KBM-7 (cell line): ENCODE measurements around the gene REM1.
"Not testable (repeated sequence)": the region's sequence is repeated elsewhere in the genome, so short reads cannot be mapped to it uniquely, and the experiment has no call there.

Experiments used
- DNase-seq: peaks from one replicate; pipeline ENCODE4 v3.0.0-alpha.2; 2015
- in situ Hi-C: fragments of 300-500 bp; cut with MboI; formaldehyde crosslinking; loops from 2 replicates; pipeline ENCODE4 v1.14.3; 2020; ENCODE audit warnings: low sequenced_read_pairs, low pct_unique_long_range_greater_than_20kb, mixed read lengths

The REM1 gene

GRCh38 chr20:31474758-31475427, at the start of gene REM1, which contains the start of gene DEFB124:
Gene REM1, plus strand, starts transcription at chr20:31475288. Its CDS starts 1,158 bp downstream, at chr20:31476446.
Gene DEFB124, minus strand, starts transcription at chr20:31475127. Its CDS starts 2,114 bp downstream, at chr20:31473013.
- DNase-seq, result no peak
- in situ Hi-C loops, result no loop called here

- DNase-seq, result no peak
- in situ Hi-C loops, result no loop called here
Observed at GRCh38 chr20:31425797-31426196, 49.3 kb upstream of the REM1 start.

- in situ Hi-C loops, DNase-seq: not testable (repeated sequence)
Observed at GRCh38 chr20:31426891-31427551, 48.1 kb upstream of the REM1 start.

- in situ Hi-C loops, DNase-seq: not testable (repeated sequence)
Observed at GRCh38 chr20:31427576-31427975, 47.5 kb upstream of the REM1 start.

GRCh38 chr20:31430568-31431115, 44.4 kb upstream of the REM1 start:
- DNase-seq, result no peak

GRCh38 chr20:31440012-31440659, 35.0 kb upstream of the REM1 start, which contains the start of gene DEFB123:
Gene DEFB123, plus strand, starts transcription at chr20:31440632. Its CDS starts 67 bp downstream, at chr20:31440699.
- in situ Hi-C loops, result no loop called here
- DNase-seq, result no peak

More at GRCh38 chr20:31430568-31431115, 44.4 kb upstream of the REM1 start:
- in situ Hi-C loops, result no loop called here

- in situ Hi-C loops, result no loop called here
Observed at GRCh38 chr20:31446084-31446819, 28.8 kb upstream of the REM1 start.

GRCh38 chr20:31449511-31450414, 25.3 kb upstream of the REM1 start:
- no peak for DNase-seq
- in situ Hi-C loops, result no loop called here

More at GRCh38 chr20:31446084-31446819, 28.8 kb upstream of the REM1 start:
- DNase-seq, result no peak

- in situ Hi-C loops, result no loop called here
- DNase-seq, result no peak
Observed at GRCh38 chr20:31452575-31452974, 22.5 kb upstream of the REM1 start.

GRCh38 chr20:31454361-31454760, 20.7 kb upstream of the REM1 start:
- in situ Hi-C loops, result no loop called here
- DNase-seq, result no peak

- DNase-seq, result not testable (repeated sequence)
Observed at GRCh38 chr20:31470946-31471345, 4.1 kb upstream of the REM1 start.

GRCh38 chr20:31472395-31473330, 2.4 kb upstream of the REM1 start:
- no peak for DNase-seq
- in situ Hi-C loops, result no loop called here

More at GRCh38 chr20:31470946-31471345, 4.1 kb upstream of the REM1 start:
- in situ Hi-C loops, result not testable (repeated sequence)

GRCh38 chr20:31473331-31474096, 1.6 kb upstream of the REM1 start:
- in situ Hi-C loops, result no loop called here
- no peak for DNase-seq

GRCh38 chr20:31474097-31474436, 1.0 kb upstream of the REM1 start:
- in situ Hi-C loops, result no loop called here
- DNase-seq, result no peak

- no peak for DNase-seq
- in situ Hi-C loops, result no loop called here
Observed at GRCh38 chr20:31475472-31476293, 595 bp downstream of the REM1 start.

- DNase-seq, result no peak
- in situ Hi-C loops, result no loop called here
Observed at GRCh38 chr20:31476294-31476585, 1.2 kb downstream of the REM1 start.
